WTC11 (cell line): ENCODE results near the gene FAM227B. TPM values are rescaled to one million over a fixed set of nuclear protein-coding genes. Genes with fewer than 3 reads are reported as not detected.

Experiments
- ATAC-seq: fragments of 200-7000 bp; cut with Tn5 transposase; 2 replicates; pipeline ENCODE4 v1.10.0; 2021; ENCODE audit warnings: mild to moderate bottlenecking, moderate library complexity
- CTCF ChIA-PET: fragments of 300-600 bp; sonication (Branson Sonifier 250); formaldehyde crosslinking; loops from one replicate; lab custom pipeline; 2021; ENCODE audit warnings: antibody characterized with exemption; lab: Charles Lee
- POLR2A ChIA-PET: fragments of 350-600 bp; sonication (Branson Sonifier 250); formaldehyde crosslinking; loops from one replicate; lab custom pipeline; 2021; ENCODE audit warnings: antibody characterized with exemption; lab: Charles Lee
- DNase-seq: peaks from one replicate; pipeline ENCODE4 v3.0.0; 2021; ENCODE audit warnings: low spot score
- H3K27ac Mint-ChIP-seq: 2 replicates; pipeline ENCODE4 v1.8.0; 2021; ENCODE audit warnings: mixed read lengths
- H3K27me3 Mint-ChIP-seq: 2 replicates; pipeline ENCODE4 v1.8.0; 2021; ENCODE audit warnings: low read depth, mild to moderate bottlenecking, moderate library complexity, mixed read lengths
- H3K36me3 Mint-ChIP-seq: 2 replicates; pipeline ENCODE4 v1.8.0; 2021; ENCODE audit warnings: mixed read lengths
- H3K4me1 Mint-ChIP-seq: 2 replicates; pipeline ENCODE4 v1.8.0; 2022; ENCODE audit warnings: mixed read lengths
- H3K4me3 Mint-ChIP-seq: 2 replicates; pipeline ENCODE4 v1.8.0; 2021; ENCODE audit warnings: mild to moderate bottlenecking, moderate library complexity, mixed read lengths
- H3K9me3 Mint-ChIP-seq: 2 replicates; pipeline ENCODE4 v1.8.0; 2021; ENCODE audit warnings: mixed read lengths
- CREM ChIP-seq: sonication (generic); formaldehyde crosslinking; IDR thresholded peaks from 2 replicates; pipeline ENCODE4 v1.8.1; 2022; ENCODE audit warnings: mild to moderate bottlenecking, missing genetic modification reagents, moderate library complexity
- GRHL2 ChIP-seq: fragments of 250-450 bp; sonication (Bioruptor Pico); IDR thresholded peaks from 2 replicates; pipeline ENCODE4 v1.8.0; 2022; ENCODE audit warnings: mild to moderate bottlenecking, moderate library complexity; ENCODE audit not compliant: insufficient replicate concordance, severe bottlenecking
- NR3C1 ChIP-seq: sonication (generic); formaldehyde crosslinking; conservative IDR thresholded peaks from 2 replicates; pipeline ENCODE4 v1.8.1; 2023; ENCODE audit warnings: low read depth, mild to moderate bottlenecking, missing genetic modification reagents
- RORB ChIP-seq: fragments of 250-450 bp; sonication (Bioruptor Pico); IDR thresholded peaks from 2 replicates; pipeline ENCODE4 v1.9.0; 2021; ENCODE audit warnings: mild to moderate bottlenecking
- SOX15 ChIP-seq: fragments of 250-450 bp; sonication (Bioruptor Pico); IDR thresholded peaks from 2 replicates; pipeline ENCODE4 v1.9.0; 2021; ENCODE audit warnings: mild to moderate bottlenecking
- SP1 ChIP-seq: sonication (generic); formaldehyde crosslinking; conservative IDR thresholded peaks from 2 replicates; pipeline ENCODE4 v1.8.1; 2022; ENCODE audit warnings: missing genetic modification reagents
- ZBTB21 ChIP-seq: sonication (generic); formaldehyde crosslinking; IDR thresholded peaks from 2 replicates; pipeline ENCODE4 v1.8.1; 2023; ENCODE audit warnings: mild to moderate bottlenecking, missing genetic modification reagents, borderline replicate concordance
- ZNF121 ChIP-seq: sonication (generic); formaldehyde crosslinking; IDR thresholded peaks from 2 replicates; pipeline ENCODE4 v1.8.0; 2023; ENCODE audit warnings: missing genetic modification reagents
- ZNF423 ChIP-seq: fragments of 250-450 bp; sonication (Bioruptor Pico); IDR thresholded peaks from 2 replicates; pipeline ENCODE4 v2.1.2; 2022; ENCODE audit warnings: mild to moderate bottlenecking, moderate library complexity
- ZNF671 ChIP-seq: fragments of 250-450 bp; sonication (Bioruptor Pico); IDR thresholded peaks from 2 replicates; pipeline ENCODE4 v1.8.0; 2021; ENCODE audit warnings: mild to moderate bottlenecking
- total RNA-seq: library from RNA; stranded (reverse); gene quantifications from 3 replicates; pipeline ENCODE4 v1.2.3, GENCODE V29; 2021
- TF ChIP-seq, protein P1 (sequence below): fragments of 250-450 bp; sonication (Bioruptor Pico); IDR thresholded peaks from 2 replicates; pipeline ENCODE4 v1.9.0; 2021; ENCODE audit warnings: mild to moderate bottlenecking, borderline replicate concordance
- TF ChIP-seq, protein P2 (sequence below): sonication (generic); formaldehyde crosslinking; IDR thresholded peaks from 2 replicates; pipeline ENCODE4 v1.8.0; 2022; ENCODE audit warnings: mild to moderate bottlenecking, missing genetic modification reagents
- TF ChIP-seq, protein P3 (sequence below): sonication (generic); formaldehyde crosslinking; IDR thresholded peaks from 2 replicates; pipeline ENCODE4 v1.8.1; 2022; ENCODE audit warnings: missing genetic modification reagents, borderline replicate concordance
- TF ChIP-seq, protein P4 (sequence below): fragments of 250-450 bp; sonication (Bioruptor Pico); IDR thresholded peaks from 2 replicates; pipeline ENCODE4 v1.9.0; 2021; ENCODE audit warnings: mild to moderate bottlenecking
- TF ChIP-seq, protein P5 (sequence below): sonication (generic); formaldehyde crosslinking; IDR thresholded peaks from 2 replicates; pipeline ENCODE4 v1.8.1; 2023; ENCODE audit warnings: mild to moderate bottlenecking, missing genetic modification reagents
- TF ChIP-seq, protein P6 (sequence below): sonication (generic); formaldehyde crosslinking; conservative IDR thresholded peaks from 2 replicates; pipeline ENCODE4 v1.8.1; 2022; ENCODE audit warnings: mild to moderate bottlenecking, missing genetic modification reagents
- TF ChIP-seq, protein P7 (sequence below): fragments of 250-450 bp; sonication (Bioruptor Pico); IDR thresholded peaks from 2 replicates; pipeline ENCODE4 v1.8.0; 2021; ENCODE audit warnings: mild to moderate bottlenecking

Gene FAM227B
- total RNA-seq, 1 experiment from 2014 or later: 6.8 TPM

DNA sequence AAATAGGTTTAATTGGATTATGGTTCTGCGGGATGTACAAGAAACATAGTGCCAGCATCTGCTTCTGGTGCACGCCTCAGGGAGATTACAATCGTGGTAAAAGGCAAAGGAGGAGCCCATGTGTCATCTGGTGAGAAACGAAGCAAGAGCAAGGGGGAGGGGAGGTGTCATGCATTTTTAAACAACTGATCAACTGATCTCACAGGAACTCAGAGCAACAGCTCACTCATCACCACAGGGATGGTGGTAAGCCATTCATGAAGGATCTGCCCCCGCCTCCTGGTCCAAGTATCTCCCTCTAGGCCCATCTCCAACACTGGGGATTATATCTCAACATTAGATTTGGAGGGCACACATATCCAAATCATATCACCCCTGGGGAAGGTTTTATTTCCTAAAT is 239.7 kb downstream of the FAM227B start:
- POLR2A ChIA-PET: no interaction called here
- DNase-seq: no peak
- Mint-ChIP-seq H3K27ac (no peak overlapping the region), H3K27me3 (no peaks in the 10 kb centered on the region), H3K4me3 (no peak overlapping the region), H3K4me1 (peaks cover 38% of the 10 kb centered on the region), H3K36me3 (no peaks in the 10 kb centered on the region), H3K9me3 (no peaks in the 10 kb centered on the region)
- peak; percentile 79 for ATAC-seq
- CTCF ChIA-PET: interaction anchor here (0.6 kb wide), 1 partner anchor 62 kb away, joined by 3 read pairs; no protein-coding TSS in a partner anchor
- TF ChIP-seq ZNF423 (CRISPR knock-in tag) (no peak), ZBTB21 (CRISPR knock-in tag) (no peak), SOX15 (CRISPR knock-in tag) (no peak), SP1 (CRISPR knock-in tag) (no peak), CREM (no peak), ZNF671 (no peak), ZNF121 (CRISPR knock-in tag) (no peak), NR3C1 (no peak), RORB (CRISPR knock-in tag) (no peak), GRHL2 (CRISPR knock-in tag) (no peak)
- TF ChIP-seq, protein P1, sequence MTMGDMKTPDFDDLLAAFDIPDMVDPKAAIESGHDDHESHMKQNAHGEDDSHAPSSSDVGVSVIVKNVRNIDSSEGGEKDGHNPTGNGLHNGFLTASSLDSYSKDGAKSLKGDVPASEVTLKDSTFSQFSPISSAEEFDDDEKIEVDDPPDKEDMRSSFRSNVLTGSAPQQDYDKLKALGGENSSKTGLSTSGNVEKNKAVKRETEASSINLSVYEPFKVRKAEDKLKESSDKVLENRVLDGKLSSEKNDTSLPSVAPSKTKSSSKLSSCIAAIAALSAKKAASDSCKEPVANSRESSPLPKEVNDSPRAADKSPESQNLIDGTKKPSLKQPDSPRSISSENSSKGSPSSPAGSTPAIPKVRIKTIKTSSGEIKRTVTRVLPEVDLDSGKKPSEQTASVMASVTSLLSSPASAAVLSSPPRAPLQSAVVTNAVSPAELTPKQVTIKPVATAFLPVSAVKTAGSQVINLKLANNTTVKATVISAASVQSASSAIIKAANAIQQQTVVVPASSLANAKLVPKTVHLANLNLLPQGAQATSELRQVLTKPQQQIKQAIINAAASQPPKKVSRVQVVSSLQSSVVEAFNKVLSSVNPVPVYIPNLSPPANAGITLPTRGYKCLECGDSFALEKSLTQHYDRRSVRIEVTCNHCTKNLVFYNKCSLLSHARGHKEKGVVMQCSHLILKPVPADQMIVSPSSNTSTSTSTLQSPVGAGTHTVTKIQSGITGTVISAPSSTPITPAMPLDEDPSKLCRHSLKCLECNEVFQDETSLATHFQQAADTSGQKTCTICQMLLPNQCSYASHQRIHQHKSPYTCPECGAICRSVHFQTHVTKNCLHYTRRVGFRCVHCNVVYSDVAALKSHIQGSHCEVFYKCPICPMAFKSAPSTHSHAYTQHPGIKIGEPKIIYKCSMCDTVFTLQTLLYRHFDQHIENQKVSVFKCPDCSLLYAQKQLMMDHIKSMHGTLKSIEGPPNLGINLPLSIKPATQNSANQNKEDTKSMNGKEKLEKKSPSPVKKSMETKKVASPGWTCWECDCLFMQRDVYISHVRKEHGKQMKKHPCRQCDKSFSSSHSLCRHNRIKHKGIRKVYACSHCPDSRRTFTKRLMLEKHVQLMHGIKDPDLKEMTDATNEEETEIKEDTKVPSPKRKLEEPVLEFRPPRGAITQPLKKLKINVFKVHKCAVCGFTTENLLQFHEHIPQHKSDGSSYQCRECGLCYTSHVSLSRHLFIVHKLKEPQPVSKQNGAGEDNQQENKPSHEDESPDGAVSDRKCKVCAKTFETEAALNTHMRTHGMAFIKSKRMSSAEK: no peak
- TF ChIP-seq, protein P2, sequence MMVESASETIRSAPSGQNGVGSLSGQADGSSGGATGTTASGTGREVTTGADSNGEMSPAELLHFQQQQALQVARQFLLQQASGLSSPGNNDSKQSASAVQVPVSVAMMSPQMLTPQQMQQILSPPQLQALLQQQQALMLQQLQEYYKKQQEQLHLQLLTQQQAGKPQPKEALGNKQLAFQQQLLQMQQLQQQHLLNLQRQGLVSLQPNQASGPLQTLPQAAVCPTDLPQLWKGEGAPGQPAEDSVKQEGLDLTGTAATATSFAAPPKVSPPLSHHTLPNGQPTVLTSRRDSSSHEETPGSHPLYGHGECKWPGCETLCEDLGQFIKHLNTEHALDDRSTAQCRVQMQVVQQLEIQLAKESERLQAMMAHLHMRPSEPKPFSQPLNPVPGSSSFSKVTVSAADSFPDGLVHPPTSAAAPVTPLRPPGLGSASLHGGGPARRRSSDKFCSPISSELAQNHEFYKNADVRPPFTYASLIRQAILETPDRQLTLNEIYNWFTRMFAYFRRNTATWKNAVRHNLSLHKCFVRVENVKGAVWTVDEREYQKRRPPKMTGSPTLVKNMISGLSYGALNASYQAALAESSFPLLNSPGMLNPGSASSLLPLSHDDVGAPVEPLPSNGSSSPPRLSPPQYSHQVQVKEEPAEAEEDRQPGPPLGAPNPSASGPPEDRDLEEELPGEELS (CRISPR knock-in tag): no peak
- TF ChIP-seq, protein P3, sequence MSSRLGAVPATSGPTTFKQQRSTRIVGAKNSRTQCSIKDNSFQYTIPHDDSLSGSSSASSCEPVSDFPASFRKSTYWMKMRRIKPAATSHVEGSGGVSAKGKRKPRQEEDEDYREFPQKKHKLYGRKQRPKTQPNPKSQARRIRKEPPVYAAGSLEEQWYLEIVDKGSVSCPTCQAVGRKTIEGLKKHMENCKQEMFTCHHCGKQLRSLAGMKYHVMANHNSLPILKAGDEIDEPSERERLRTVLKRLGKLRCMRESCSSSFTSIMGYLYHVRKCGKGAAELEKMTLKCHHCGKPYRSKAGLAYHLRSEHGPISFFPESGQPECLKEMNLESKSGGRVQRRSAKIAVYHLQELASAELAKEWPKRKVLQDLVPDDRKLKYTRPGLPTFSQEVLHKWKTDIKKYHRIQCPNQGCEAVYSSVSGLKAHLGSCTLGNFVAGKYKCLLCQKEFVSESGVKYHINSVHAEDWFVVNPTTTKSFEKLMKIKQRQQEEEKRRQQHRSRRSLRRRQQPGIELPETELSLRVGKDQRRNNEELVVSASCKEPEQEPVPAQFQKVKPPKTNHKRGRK: no peak
- TF ChIP-seq, protein P4, sequence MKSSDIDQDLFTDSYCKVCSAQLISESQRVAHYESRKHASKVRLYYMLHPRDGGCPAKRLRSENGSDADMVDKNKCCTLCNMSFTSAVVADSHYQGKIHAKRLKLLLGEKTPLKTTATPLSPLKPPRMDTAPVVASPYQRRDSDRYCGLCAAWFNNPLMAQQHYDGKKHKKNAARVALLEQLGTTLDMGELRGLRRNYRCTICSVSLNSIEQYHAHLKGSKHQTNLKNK: no peak
- TF ChIP-seq, protein P5, sequence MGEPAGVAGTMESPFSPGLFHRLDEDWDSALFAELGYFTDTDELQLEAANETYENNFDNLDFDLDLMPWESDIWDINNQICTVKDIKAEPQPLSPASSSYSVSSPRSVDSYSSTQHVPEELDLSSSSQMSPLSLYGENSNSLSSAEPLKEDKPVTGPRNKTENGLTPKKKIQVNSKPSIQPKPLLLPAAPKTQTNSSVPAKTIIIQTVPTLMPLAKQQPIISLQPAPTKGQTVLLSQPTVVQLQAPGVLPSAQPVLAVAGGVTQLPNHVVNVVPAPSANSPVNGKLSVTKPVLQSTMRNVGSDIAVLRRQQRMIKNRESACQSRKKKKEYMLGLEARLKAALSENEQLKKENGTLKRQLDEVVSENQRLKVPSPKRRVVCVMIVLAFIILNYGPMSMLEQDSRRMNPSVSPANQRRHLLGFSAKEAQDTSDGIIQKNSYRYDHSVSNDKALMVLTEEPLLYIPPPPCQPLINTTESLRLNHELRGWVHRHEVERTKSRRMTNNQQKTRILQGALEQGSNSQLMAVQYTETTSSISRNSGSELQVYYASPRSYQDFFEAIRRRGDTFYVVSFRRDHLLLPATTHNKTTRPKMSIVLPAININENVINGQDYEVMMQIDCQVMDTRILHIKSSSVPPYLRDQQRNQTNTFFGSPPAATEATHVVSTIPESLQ (CRISPR knock-in tag): no peak
- TF ChIP-seq, protein P6, sequence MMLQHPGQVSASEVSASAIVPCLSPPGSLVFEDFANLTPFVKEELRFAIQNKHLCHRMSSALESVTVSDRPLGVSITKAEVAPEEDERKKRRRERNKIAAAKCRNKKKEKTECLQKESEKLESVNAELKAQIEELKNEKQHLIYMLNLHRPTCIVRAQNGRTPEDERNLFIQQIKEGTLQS (CRISPR knock-in tag): no peak
- TF ChIP-seq, protein P7, sequence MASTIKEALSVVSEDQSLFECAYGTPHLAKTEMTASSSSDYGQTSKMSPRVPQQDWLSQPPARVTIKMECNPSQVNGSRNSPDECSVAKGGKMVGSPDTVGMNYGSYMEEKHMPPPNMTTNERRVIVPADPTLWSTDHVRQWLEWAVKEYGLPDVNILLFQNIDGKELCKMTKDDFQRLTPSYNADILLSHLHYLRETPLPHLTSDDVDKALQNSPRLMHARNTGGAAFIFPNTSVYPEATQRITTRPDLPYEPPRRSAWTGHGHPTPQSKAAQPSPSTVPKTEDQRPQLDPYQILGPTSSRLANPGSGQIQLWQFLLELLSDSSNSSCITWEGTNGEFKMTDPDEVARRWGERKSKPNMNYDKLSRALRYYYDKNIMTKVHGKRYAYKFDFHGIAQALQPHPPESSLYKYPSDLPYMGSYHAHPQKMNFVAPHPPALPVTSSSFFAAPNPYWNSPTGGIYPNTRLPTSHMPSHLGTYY (CRISPR knock-in tag): no peak
